ENCODE results near the gene MTOR. TPM values are rescaled to one million over a fixed set of nuclear protein-coding genes. Genes with fewer than 3 reads are reported as not detected.

Gene MTOR
- total RNA-seq, 1 donor from 2014 or later, result 31.9 TPM

- Histone ChIP-seq H3K4me3 (ENCODE audit: low read depth, low read length) (no peak overlapping the region), H3K27me3 (ENCODE audit: control insufficient read depth, insufficient read depth, low read length) (no peaks in the 10 kb centered on the region), H3K36me3 (ENCODE audit: control insufficient read depth, insufficient read depth, low read length) (peaks cover 5% of the 10 kb centered on the region)
- FAIRE-seq, result no peak
- DNase-seq (ENCODE audit: low read depth), result peak; percentile 69
- no peak for TF ChIP-seq CTCF (IDR thresholded peaks at IDR 0.05; ENCODE audit: insufficient read depth, low read length, severe bottlenecking)
Observed at GRCh38 chr1:11138952-11139351, 123.4 kb downstream of the MTOR start.

GRCh38 chr1:11138029-11138428 is 124.3 kb downstream of the MTOR start:
- H3K27me3 ChIP-seq (ENCODE audit: control insufficient read depth, insufficient read depth, low read length), result no peaks in the 10 kb centered on the region
- DNase-seq (ENCODE audit: low read depth), result no peak
- no peak overlapping the region for H3K4me3 ChIP-seq (ENCODE audit: low read depth, low read length)
- FAIRE-seq, result no peak
- peaks cover 5% of the 10 kb centered on the region for H3K36me3 ChIP-seq (ENCODE audit: control insufficient read depth, insufficient read depth, low read length)
- no peak for TF ChIP-seq CTCF (IDR thresholded peaks at IDR 0.05; ENCODE audit: insufficient read depth, low read length, severe bottlenecking)

GRCh38 chr1:11134898-11135266 is 127.5 kb downstream of the MTOR start:
- Histone ChIP-seq H3K27me3 (ENCODE audit: control insufficient read depth, insufficient read depth, low read length) (no peaks in the 10 kb centered on the region), H3K36me3 (ENCODE audit: control insufficient read depth, insufficient read depth, low read length) (peaks cover 14% of the 10 kb centered on the region), H3K4me3 (ENCODE audit: low read depth, low read length) (no peak overlapping the region)
- FAIRE-seq (no peak), DNase-seq (ENCODE audit: low read depth) (no peak)
- no peak for TF ChIP-seq CTCF (IDR thresholded peaks at IDR 0.05; ENCODE audit: insufficient read depth, low read length, severe bottlenecking)

GRCh38 chr1:11134251-11134897 is 128.0 kb downstream of the MTOR start:
- H3K4me3 ChIP-seq (ENCODE audit: low read depth, low read length), result no peak overlapping the region
- FAIRE-seq, result no peak
- DNase-seq (ENCODE audit: low read depth), result peak; percentile 86
- H3K36me3 ChIP-seq (ENCODE audit: control insufficient read depth, insufficient read depth, low read length), result peaks cover 17% of the 10 kb centered on the region
- no peaks in the 10 kb centered on the region for H3K27me3 ChIP-seq (ENCODE audit: control insufficient read depth, insufficient read depth, low read length)
- TF ChIP-seq CTCF (IDR thresholded peaks at IDR 0.05; ENCODE audit: insufficient read depth, low read length, severe bottlenecking), result no peak

GRCh38 chr1:11132563-11133293 is 129.6 kb downstream of the MTOR start:
- Histone ChIP-seq H3K4me3 (ENCODE audit: low read depth, low read length) (no peak overlapping the region), H3K27me3 (ENCODE audit: control insufficient read depth, insufficient read depth, low read length) (no peaks in the 10 kb centered on the region), H3K36me3 (ENCODE audit: control insufficient read depth, insufficient read depth, low read length) (peaks cover 19% of the 10 kb centered on the region)
- no peak for TF ChIP-seq CTCF (IDR thresholded peaks at IDR 0.05; ENCODE audit: insufficient read depth, low read length, severe bottlenecking)
- DNase-seq (ENCODE audit: low read depth) (no peak), FAIRE-seq (no peak)
